PC-3 (cell line): ENCODE measurements around the gene CPZ.

ENCODE experiments used
- EZH2 ChIP-seq: fragments of 300-600 bp; sonication (generic); IDR thresholded peaks from one replicate; pipeline ENCODE4 v1.6.1; 2017; ENCODE audit warnings: antibody characterized with exemption, mild to moderate bottlenecking, low read length; ENCODE audit not compliant: unreplicated experiment
- TF ChIP-seq, protein P1 (sequence below): fragments of 300-600 bp; sonication (generic); conservative IDR thresholded peaks from 2 replicates; pipeline ENCODE4 v1.5.1; 2017; ENCODE audit warnings: antibody characterized with exemption, low read depth, mild to moderate bottlenecking, low read length

DNA sequence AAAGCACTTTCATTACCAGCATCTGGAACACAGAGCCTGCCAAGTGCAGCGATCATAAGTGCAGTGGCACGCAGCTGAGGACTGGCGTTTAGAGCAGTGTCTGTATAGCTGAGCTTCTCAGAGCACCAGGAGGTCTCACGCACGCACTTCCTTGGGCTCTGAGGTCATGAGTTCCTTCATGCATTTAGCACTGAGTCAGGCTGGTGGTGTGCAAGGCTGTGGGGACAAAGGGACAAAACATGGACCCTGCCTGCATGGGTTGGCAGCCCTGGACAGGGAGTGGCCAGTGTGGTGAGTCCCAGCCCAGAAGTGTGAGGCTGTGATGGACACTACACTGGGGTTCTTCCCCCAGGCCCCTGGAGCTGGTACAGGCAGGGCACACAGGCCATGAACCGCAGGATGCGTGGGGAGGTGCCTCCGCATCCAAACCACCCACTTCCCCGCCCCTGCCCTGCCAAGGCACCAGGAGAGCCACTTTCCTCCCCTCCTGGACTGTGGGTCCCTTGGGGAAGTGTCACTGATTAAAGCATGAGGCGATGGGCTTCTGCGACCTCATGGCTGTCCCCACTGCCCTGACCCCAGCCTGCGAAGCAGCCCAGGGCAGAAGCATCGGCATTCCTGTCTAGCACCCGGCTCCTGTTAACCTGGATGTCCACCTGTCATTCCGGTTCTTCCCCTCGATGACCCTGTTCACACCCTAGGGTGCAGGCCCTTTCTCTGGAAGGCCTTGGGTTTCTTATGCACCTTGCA is 49.6 kb upstream of the CPZ start:
- TF ChIP-seq, protein P1, sequence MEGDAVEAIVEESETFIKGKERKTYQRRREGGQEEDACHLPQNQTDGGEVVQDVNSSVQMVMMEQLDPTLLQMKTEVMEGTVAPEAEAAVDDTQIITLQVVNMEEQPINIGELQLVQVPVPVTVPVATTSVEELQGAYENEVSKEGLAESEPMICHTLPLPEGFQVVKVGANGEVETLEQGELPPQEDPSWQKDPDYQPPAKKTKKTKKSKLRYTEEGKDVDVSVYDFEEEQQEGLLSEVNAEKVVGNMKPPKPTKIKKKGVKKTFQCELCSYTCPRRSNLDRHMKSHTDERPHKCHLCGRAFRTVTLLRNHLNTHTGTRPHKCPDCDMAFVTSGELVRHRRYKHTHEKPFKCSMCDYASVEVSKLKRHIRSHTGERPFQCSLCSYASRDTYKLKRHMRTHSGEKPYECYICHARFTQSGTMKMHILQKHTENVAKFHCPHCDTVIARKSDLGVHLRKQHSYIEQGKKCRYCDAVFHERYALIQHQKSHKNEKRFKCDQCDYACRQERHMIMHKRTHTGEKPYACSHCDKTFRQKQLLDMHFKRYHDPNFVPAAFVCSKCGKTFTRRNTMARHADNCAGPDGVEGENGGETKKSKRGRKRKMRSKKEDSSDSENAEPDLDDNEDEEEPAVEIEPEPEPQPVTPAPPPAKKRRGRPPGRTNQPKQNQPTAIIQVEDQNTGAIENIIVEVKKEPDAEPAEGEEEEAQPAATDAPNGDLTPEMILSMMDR, result no peak
- TF ChIP-seq EZH2, result no peak
